Activated CD4-positive, alpha-beta T cell treated with anti-CD3 and anti-CD28 coated beads for 1 hour (primary cell): ENCODE measurements around the gene KLK2.

ENCODE experiments used
- DNase-seq: peaks from one replicate; pipeline ENCODE4 v3.0.0-alpha.2; 2020

KLK2 gene

GRCh38 chr19:50873056-50873455 is at the start of gene KLK2:
TSS of gene KLK2 (plus strand) at chr19:50873439. CDS start at chr19:50873474, 35 bp downstream.
- DNase-seq: no peak

- no peak for DNase-seq
Measured at GRCh38 chr19:50826492-50827240, 46.6 kb upstream of the KLK2 start.

- DNase-seq: no peak
Measured at GRCh38 chr19:50827476-50827875, 45.8 kb upstream of the KLK2 start.

DNA sequence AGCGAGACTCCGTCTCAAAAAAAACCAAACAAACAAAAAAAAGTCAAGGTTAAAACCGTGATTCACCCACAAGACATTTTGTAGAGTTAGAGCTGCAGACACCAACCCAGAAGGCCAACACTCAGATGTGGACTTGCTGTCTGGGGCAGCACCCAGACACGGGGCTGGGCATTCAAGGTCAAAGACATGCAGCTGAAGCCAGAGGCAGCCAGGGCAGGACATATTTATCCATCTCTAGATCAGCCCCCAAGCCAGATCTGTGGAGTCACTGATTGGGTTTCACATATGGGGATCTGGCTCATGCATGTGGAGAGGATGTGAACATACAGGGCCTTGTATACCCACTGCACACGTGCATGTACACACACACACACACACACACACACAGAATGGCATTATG is 43.4 kb upstream of the KLK2 start:
- no peak for DNase-seq

GRCh38 chr19:50830266-50831025 is 42.8 kb upstream of the KLK2 start:
- DNase-seq: no peak

GRCh38 chr19:50831026-50831396 is 42.2 kb upstream of the KLK2 start:
- no peak for DNase-seq

DNA sequence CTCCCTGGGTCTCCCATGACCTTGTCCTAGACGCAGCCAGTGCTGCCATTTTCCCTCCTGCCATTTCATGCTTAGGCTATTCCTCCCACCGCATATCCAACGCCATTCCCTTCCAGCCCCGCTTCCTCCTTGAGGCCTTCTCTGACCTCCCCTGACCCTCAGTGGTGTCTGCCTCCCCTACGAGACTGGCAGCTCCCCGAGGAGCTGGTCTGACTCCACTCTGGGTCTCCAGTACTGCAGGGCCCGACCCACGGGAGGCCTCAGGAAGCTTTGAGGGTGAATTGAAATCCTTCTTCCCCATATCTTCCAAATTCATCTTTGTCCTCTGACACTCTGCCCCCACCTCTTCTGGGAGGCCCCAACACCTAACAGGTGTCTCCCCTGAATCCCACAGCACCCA is 40.6 kb upstream of the KLK2 start:
- no peak for DNase-seq

GRCh38 chr19:50833117-50833801 is 40.0 kb upstream of the KLK2 start, which contains the start of gene KLK15:
TSS of gene KLK15 (minus strand) at chr19:50833574. CDS start at chr19:50831492, 2,082 bp downstream.
- DNase-seq: no peak

DNA sequence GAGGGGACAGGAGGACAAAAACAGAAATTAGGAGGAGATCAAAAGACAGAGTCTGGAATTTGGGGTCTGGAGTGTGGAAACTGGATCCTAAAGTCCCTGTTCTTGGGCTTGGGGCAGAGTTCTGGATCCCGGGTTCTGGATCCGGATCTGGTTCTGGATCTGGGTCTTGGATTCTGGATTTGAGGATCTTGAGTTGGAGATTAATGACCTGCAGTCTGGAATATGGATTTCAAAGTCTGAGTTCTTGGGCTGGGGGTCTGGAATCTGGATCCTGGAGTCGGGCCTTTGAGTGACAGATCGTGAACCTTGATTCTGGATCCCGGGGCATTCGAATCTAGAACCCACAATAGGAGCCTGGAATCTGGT is 39.5 kb upstream of the KLK2 start:
- DNase-seq: no peak

GRCh38 chr19:50835103-50835784 is 38.0 kb upstream of the KLK2 start:
- no peak for DNase-seq

GRCh38 chr19:50835785-50836542 is 37.3 kb upstream of the KLK2 start:
- peak; percentile 44 for DNase-seq

GRCh38 chr19:50836543-50837195 is 36.6 kb upstream of the KLK2 start:
- no peak for DNase-seq

- DNase-seq: no peak
Measured at GRCh38 chr19:50837300-50837699, 35.9 kb upstream of the KLK2 start.

- no peak for DNase-seq
Measured at GRCh38 chr19:50838239-50838638, 35.0 kb upstream of the KLK2 start.

- no peak for DNase-seq
Measured at GRCh38 chr19:50839712-50840655, 33.3 kb upstream of the KLK2 start.

- no peak for DNase-seq
Measured at GRCh38 chr19:50842130-50842529, 31.1 kb upstream of the KLK2 start.

DNA sequence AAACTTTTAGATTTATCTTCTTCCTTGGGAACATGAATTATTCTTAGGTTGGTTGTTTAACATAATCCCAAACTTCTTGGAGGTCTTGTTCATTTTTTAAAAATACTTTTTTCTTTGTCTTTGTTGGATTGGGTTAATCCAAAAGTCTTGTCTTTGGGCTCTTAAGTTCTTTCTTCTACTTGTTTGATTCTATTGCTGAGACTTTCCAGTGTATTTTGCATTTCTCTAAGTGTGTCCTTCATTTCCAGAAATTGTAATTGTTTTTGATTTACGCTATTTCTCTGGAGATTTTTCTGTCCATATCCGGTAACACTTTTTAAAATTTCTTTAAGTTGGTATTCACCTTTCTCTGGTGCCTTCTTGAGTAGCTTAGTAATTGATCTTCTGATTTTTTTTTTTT is 30.0 kb upstream of the KLK2 start:
- DNase-seq: no peak

- DNase-seq: no peak
Measured at GRCh38 chr19:50843701-50844221, 29.5 kb upstream of the KLK2 start.

GRCh38 chr19:50844296-50844935 is 28.8 kb upstream of the KLK2 start:
- no peak for DNase-seq

DNA sequence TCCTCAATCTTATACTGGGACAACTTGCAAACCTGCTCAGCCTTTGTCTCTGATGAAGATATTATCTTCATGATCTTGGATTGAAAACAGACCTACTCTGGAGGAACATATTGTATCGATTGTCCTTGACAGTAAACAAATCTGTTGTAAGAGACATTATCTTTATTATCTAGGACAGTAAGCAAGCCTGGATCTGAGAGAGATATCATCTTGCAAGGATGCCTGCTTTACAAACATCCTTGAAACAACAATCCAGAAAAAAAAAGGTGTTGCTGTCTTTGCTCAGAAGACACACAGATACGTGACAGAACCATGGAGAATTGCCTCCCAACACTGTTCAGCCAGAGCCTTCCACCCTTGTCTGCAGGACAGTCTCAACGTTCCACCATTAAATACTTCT is 22.5 kb upstream of the KLK2 start:
- DNase-seq: no peak
